GM12878 (cell line): ENCODE results near the gene ITGBL1. TPM values are rescaled to one million over a fixed set of nuclear protein-coding genes. Genes with fewer than 3 reads are reported as not detected.

Experiments used
- ATAC-seq: fragments of 200-7000 bp; cut with Tn5 transposase; 3 replicates; pipeline ENCODE4 v1.9.1; 2020; ENCODE audit warnings: mild to moderate bottlenecking, moderate library complexity
- BruUV-seq: library from RNA; stranded (reverse); fragments of 400-500 nt; replicated peaks from 2 replicates; lab custom pipeline; 2021; lab: Mats Ljungman, UMichigan
- CTCF ChIA-PET: fragments of 300-600 bp; sonication (Branson Sonifier 250); formaldehyde crosslinking; extraction: SDS; loops from one replicate; lab custom pipeline; 2021; ENCODE audit warnings: inconsistent platforms; lab: Yijun Ruan, JAX
- POLR2A ChIA-PET: fragments of 350-600 bp; formaldehyde crosslinking; extraction: SDS; loops from one replicate; lab custom pipeline; 2021; ENCODE audit warnings: inconsistent platforms; lab: Charles Lee
- RAD21 ChIA-PET: fragments of 300-600 bp; sonication (Branson Sonifier 250); formaldehyde crosslinking; loops from one replicate; lab custom pipeline; 2023; ENCODE audit warnings: antibody characterized with exemption; ENCODE audit not compliant: unreplicated experiment; lab: Charles Lee
- SMC1A ChIA-PET: fragments of 300-600 bp; sonication (Branson Sonifier 250); formaldehyde crosslinking; loops from one replicate; lab custom pipeline; 2023; ENCODE audit not compliant: unreplicated experiment, uncharacterized antibody; lab: Charles Lee
- DNase-seq: peaks from one replicate; pipeline ENCODE4 v3.0.0-alpha.2; 2011; ENCODE audit warnings: low read depth, low spot score
- FAIRE-seq: peaks from 3 replicates; lab custom pipeline; 2011; peaks lifted over from hg19 to GRCh38; lab: Jason Lieb, UNC
- H2AFZ ChIP-seq: 2 replicates; pipeline ENCODE4 v1.6.0; 2011; ENCODE audit warnings: low read depth, low read length, control low read depth; ENCODE audit not compliant: control insufficient read depth
- H3K27ac ChIP-seq: 2 replicates; pipeline ENCODE4 v1.5.1; 2011; ENCODE audit warnings: control low read depth; ENCODE audit not compliant: control insufficient read depth, insufficient read depth
- H3K27me3 ChIP-seq, 2 experiments: replicated peaks in 1 of 2; 2 replicates each; pipeline versions ENCODE4 v1.6.0 to v1.6.1; 2011; ENCODE audit warnings: low read length in 1 of 2; ENCODE audit not compliant: control insufficient read depth in 2 of 2, insufficient read depth in 2 of 2
- H3K36me3 ChIP-seq, 2 experiments: 2 replicates each; pipeline ENCODE4 v1.5.1; 2011; ENCODE audit warnings: low read length in 1 of 2; ENCODE audit not compliant: control insufficient read depth in 2 of 2, insufficient read depth in 2 of 2
- H3K4me1 ChIP-seq: 2 replicates; pipeline ENCODE4 v1.6.1; 2011; ENCODE audit warnings: mild to moderate bottlenecking, low read length, moderate library complexity, mixed read lengths; ENCODE audit not compliant: control insufficient read depth, insufficient read depth
- H3K4me2 ChIP-seq: 2 replicates; pipeline ENCODE4 v1.6.0; 2011; ENCODE audit warnings: control low read depth; ENCODE audit not compliant: control insufficient read depth, insufficient read depth
- H3K4me3 ChIP-seq: fragments of 200-600 bp; sonication (generic); 2 replicates; pipeline ENCODE4 v1.5.1; 2016
- H3K79me2 ChIP-seq: 2 replicates; pipeline ENCODE4 v1.6.0; 2011; ENCODE audit warnings: low read length; ENCODE audit not compliant: control insufficient read depth, insufficient read depth
- H3K9ac ChIP-seq: 2 replicates; pipeline ENCODE4 v1.8.0; 2011; ENCODE audit warnings: low read length, control low read depth, mixed read lengths; ENCODE audit not compliant: control insufficient read depth, insufficient read depth
- H3K9me3 ChIP-seq: replicated peaks from 3 replicates; pipeline ENCODE4 v1.5.1; 2011; ENCODE audit warnings: mild to moderate bottlenecking, low read length; ENCODE audit not compliant: control insufficient read depth, insufficient read depth
- H4K20me1 ChIP-seq: 2 replicates; pipeline ENCODE4 v1.6.0; 2011; ENCODE audit not compliant: control insufficient read depth, insufficient read depth
- BRCA1 ChIP-seq: IDR thresholded peaks from 2 replicates; pipeline ENCODE4 v1.6.1; 2011; ENCODE audit warnings: low read depth, low read length, improper control_type of control experiment
- CEBPZ ChIP-seq: fragments of 150-350 bp; IDR thresholded peaks from 2 replicates; pipeline ENCODE4 v1.6.1; 2016; ENCODE audit warnings: low read depth, low read length
- CHD1 ChIP-seq: IDR thresholded peaks from 2 replicates; pipeline ENCODE4 v1.6.1; 2012; ENCODE audit warnings: low read depth, low read length, improper control_type of control experiment
- ESRRA ChIP-seq: IDR thresholded peaks from 2 replicates; pipeline ENCODE4 v1.6.1; 2012; ENCODE audit warnings: mild to moderate bottlenecking, low read length, improper control_type of control experiment
- FOXK2 ChIP-seq: fragments of 450-650 bp; IDR thresholded peaks from 2 replicates; pipeline ENCODE4 v1.6.1; 2017; ENCODE audit warnings: mild to moderate bottlenecking, moderate library complexity
- MLLT1 ChIP-seq: fragments of 450-650 bp; IDR thresholded peaks from 2 replicates; pipeline ENCODE4 v1.6.1; 2016; ENCODE audit warnings: mild to moderate bottlenecking
- NFIC ChIP-seq: IDR thresholded peaks from 2 replicates; pipeline ENCODE4 v1.6.1; 2012; ENCODE audit warnings: low read depth, mild to moderate bottlenecking, inconsistent platforms, low read length, moderate library complexity
- NFXL1 ChIP-seq: fragments of 450-650 bp; IDR thresholded peaks from 2 replicates; pipeline ENCODE4 v1.6.1; 2017; ENCODE audit warnings: antibody characterized with exemption, mild to moderate bottlenecking, borderline replicate concordance
- POLR2A ChIP-seq: IDR thresholded peaks from 2 replicates; pipeline ENCODE4 v1.6.1; 2011; ENCODE audit warnings: low read depth, mild to moderate bottlenecking, low read length
- RELA ChIP-seq: fragments of 450-650 bp; IDR thresholded peaks from 2 replicates; pipeline ENCODE4 v1.8.0; 2014; ENCODE audit warnings: borderline replicate concordance; ENCODE audit not compliant: partially characterized antibody
- SIN3A ChIP-seq: IDR thresholded peaks from 2 replicates; pipeline ENCODE4 v1.6.1; 2012; ENCODE audit warnings: low read depth, low read length, improper control_type of control experiment
- SIX5 ChIP-seq: IDR thresholded peaks from 2 replicates; pipeline ENCODE4 v1.6.1; 2011; ENCODE audit warnings: mild to moderate bottlenecking, low read depth, low read length, moderate library complexity; ENCODE audit not compliant: severe bottlenecking
- SPI1 ChIP-seq: IDR thresholded peaks from 2 replicates; pipeline ENCODE4 v1.6.1; 2011; ENCODE audit warnings: low read depth, mild to moderate bottlenecking, low read length, moderate library complexity, borderline replicate concordance; ENCODE audit not compliant: insufficient read depth
- SREBF2 ChIP-seq: IDR thresholded peaks from 2 replicates; pipeline ENCODE4 v1.6.1; 2012; ENCODE audit warnings: mild to moderate bottlenecking, low read length
- TAF1 ChIP-seq: IDR thresholded peaks from 2 replicates; pipeline ENCODE4 v1.6.1; 2011; ENCODE audit warnings: mild to moderate bottlenecking, low read depth, low read length, borderline replicate concordance
- TARDBP ChIP-seq: IDR thresholded peaks from 2 replicates; pipeline ENCODE4 v1.6.1; 2016; ENCODE audit warnings: borderline replicate concordance
- ZNF207 ChIP-seq: fragments of 450-650 bp; IDR thresholded peaks from 2 replicates; pipeline ENCODE4 v1.6.1; 2014; ENCODE audit warnings: antibody characterized with exemption, mild to moderate bottlenecking, borderline replicate concordance
- WGBS: methylation state at CpG from one replicate; pipeline ENCODE4 v1.1.6; 2016; ENCODE audit warnings: low lambda C conversion rate; ENCODE audit not compliant: insufficient replicate concordance, insufficient coverage; ENCODE audit errors: missing lambda C conversion rate; 5-methylcytosine and 5-hydroxymethylcytosine counted together
- in situ Hi-C: fragments of 300-500 bp; cut with MboI; formaldehyde crosslinking; loops from 9 replicates; pipeline ENCODE4 v1.14.3; 2018; ENCODE audit warnings: mixed read lengths
- intact Hi-C: fragments of 100-400 bp; cut with micrococcal nuclease; formaldehyde crosslinking; loops from one replicate; pipeline ENCODE4 v1.14.2; 2022; ENCODE audit not compliant: unreplicated experiment
- polyA plus RNA-seq, 11 experiments: library from polyadenylated mRNA; depleted of rRNA in 4 of 11; unstranded in 6 of 11; stranded (reverse) in 5 of 11; fragments of >200 nt; fragmentation: Nextera tagmentation in 4 of 11; fragmentation: Illumina TruSeq in 1 of 11; extraction: Ambion mirVana in 4 of 11; extraction: Trizol in 1 of 11; gene quantifications; 1 replicate in 1 of 11; 2 replicates in 10 of 11; pipeline versions ENCODE4 v1.2.1 to v1.2.3, GENCODE V29; 2011 to 2016; ENCODE audit warnings: inconsistent platforms in 2 of 11, missing spikeins in 2 of 11, low read depth in 1 of 11
- total RNA-seq, 4 experiments: library from RNA; depleted of rRNA in 3 of 4; stranded (reverse); fragments of >200 nt in 3 of 4; fragmentation: Illumina TruSeq in 1 of 4; extraction: Trizol in 1 of 4; gene quantifications; 2 replicates each; pipeline versions ENCODE4 v1.2.1 to v1.2.3, GENCODE V29; 2013 to 2021

The ITGBL1 gene
- total and polyA plus RNA-seq, 10 of the 15 experiments (the other 5 are each of a cell fraction or from before 2014, with no cell fraction given), result 0.17 to 2.8 (median 0.28) TPM; not detected in 3

GRCh38 chr13:101749584-101749983 is 297.1 kb downstream of the ITGBL1 start:
- Histone ChIP-seq H3K9me3 (no peaks in the 10 kb centered on the region), H3K9ac (no peak overlapping the region), H3K4me1 (no peaks in the 10 kb centered on the region), H3K27ac (no peak overlapping the region)
- intact Hi-C loops (no loop called here), in situ Hi-C loops (no loop called here)
- WGBS, result 30% methylated on average over 1 of the region's 1 CpG
- TF ChIP-seq BRCA1 (no peak), SIX5 (no peak), NFIC (no peak), MLLT1 (no peak), NFXL1 (no peak), SIN3A (no peak), RELA (no peak), SREBF2 (no peak), FOXK2 (no peak), TAF1 (no peak), SPI1 (no peak), CEBPZ (no peak), ESRRA (no peak), ZNF207 (no peak), CHD1 (no peak), TARDBP (no peak), POLR2A (no peak)
- TF ChIP-seq, all 136 proteins: peak for 0
- no peak overlapping the region for H3K4me2 ChIP-seq
- no peaks in the 10 kb centered on the region for H3K79me2 ChIP-seq
- ChIA-PET RAD21 (interaction anchor here (0.8 kb wide), 1 partner anchor 9 kb away, joined by 3 read pairs; no protein-coding TSS in a partner anchor), CTCF (no interaction called here), POLR2A (no interaction called here), SMC1A (no interaction called here)
- H3K36me3 ChIP-seq, result no peaks in the 10 kb centered on the region
- ATAC-seq (no peak), FAIRE-seq (no peak), DNase-seq (no peak)
- no peak overlapping the region for H2AFZ ChIP-seq
- no TSS peak for BruUV-seq
- H3K27me3 ChIP-seq, result peaks cover 0 to 3% of the 10 kb centered on the region in 2 experiments; a peak in 1 of 4 replicates
- H3K4me3 ChIP-seq, result no peak overlapping the region
- H4K20me1 ChIP-seq, result no peaks in the 10 kb centered on the region
